ENCODE measurements around the gene MRM2. TPM values are rescaled to one million over a fixed set of nuclear protein-coding genes. Genes with fewer than 3 reads are reported as not detected.

The MRM2 gene
- polyA plus RNA-seq, 1 donor from 2014 or later: 21.4 TPM

- no peaks in the 10 kb centered on the region for H3K9me3 ChIP-seq (ENCODE audit: low read length)
- H3F3A ChIP-seq (ENCODE audit: insufficient read depth, low read length, poor library complexity, severe bottlenecking): no peaks in the 10 kb centered on the region
- H3K36me3 ChIP-seq (ENCODE audit: insufficient read depth, low read length): no peaks in the 10 kb centered on the region
- H3K9me2 ChIP-seq (ENCODE audit: insufficient read depth, low read length): no peaks in the 10 kb centered on the region
- no peaks in the 10 kb centered on the region for H3K79me2 ChIP-seq (replicated peaks; ENCODE audit: insufficient read depth, low read length)
- H2AFZ ChIP-seq (ENCODE audit: low read depth, low read length): no peak overlapping the region
- no peak overlapping the region for H3K9ac ChIP-seq (ENCODE audit: low read length)
- H3K4me3 ChIP-seq (ENCODE audit: low read length): no peak overlapping the region
- TF ChIP-seq POLR2AphosphoS5 (IDR thresholded peaks at IDR 0.05) (no peak), TAF1 (IDR thresholded peaks at IDR 0.05; ENCODE audit: low read depth) (no peak), CTCF (IDR thresholded peaks at IDR 0.05; ENCODE audit: poor library complexity, severe bottlenecking) (no peak), MXI1 (conservative IDR thresholded peaks at IDR 0.05; ENCODE audit: poor library complexity, severe bottlenecking) (no peak), RAD21 (conservative IDR thresholded peaks at IDR 0.05) (no peak), EZH2 (IDR thresholded peaks at IDR 0.05; ENCODE audit: borderline replicate concordance, insufficient read depth, low read length, poor library complexity, severe bottlenecking) (no peak), EP300 (conservative IDR thresholded peaks at IDR 0.05; ENCODE audit: poor library complexity, severe bottlenecking) (no peak), REST (IDR thresholded peaks at IDR 0.05; ENCODE audit: borderline replicate concordance) (no peak), SMC3 (conservative IDR thresholded peaks at IDR 0.05; ENCODE audit: poor library complexity) (no peak)
- H3K4me2 ChIP-seq (ENCODE audit: low read length): no peak overlapping the region
- no peaks in the 10 kb centered on the region for H3K27me3 ChIP-seq (ENCODE audit: insufficient read depth, low read depth, low read length)
- H3K27ac ChIP-seq (ENCODE audit: low read length): no peak overlapping the region
- no peaks in the 10 kb centered on the region for H4K20me1 ChIP-seq (ENCODE audit: insufficient read depth)
These were observed 7.8 kb upstream of the MRM2 start for GRCh38 chr7:2249744-2250323.

- Histone ChIP-seq H3K27ac (ENCODE audit: low read length) (no peak overlapping the region), H4K20me1 (ENCODE audit: insufficient read depth) (no peaks in the 10 kb centered on the region), H3F3A (ENCODE audit: insufficient read depth, low read length, poor library complexity, severe bottlenecking) (no peaks in the 10 kb centered on the region), H3K9me3 (ENCODE audit: low read length) (no peaks in the 10 kb centered on the region), H3K79me2 (replicated peaks; ENCODE audit: insufficient read depth, low read length) (no peaks in the 10 kb centered on the region), H3K27me3 (ENCODE audit: insufficient read depth, low read depth, low read length) (no peaks in the 10 kb centered on the region), H3K9me2 (ENCODE audit: insufficient read depth, low read length) (no peaks in the 10 kb centered on the region), H3K36me3 (ENCODE audit: insufficient read depth, low read length) (no peaks in the 10 kb centered on the region), H3K4me2 (ENCODE audit: low read length) (no peak overlapping the region), H3K4me3 (ENCODE audit: low read length) (no peak overlapping the region), H3K9ac (ENCODE audit: low read length) (no peak overlapping the region), H2AFZ (ENCODE audit: low read depth, low read length) (no peak overlapping the region)
- no peak for TF ChIP-seq POLR2AphosphoS5 (IDR thresholded peaks at IDR 0.05)
- TF ChIP-seq RAD21 (conservative IDR thresholded peaks at IDR 0.05): no peak
- no peak for TF ChIP-seq TAF1 (IDR thresholded peaks at IDR 0.05; ENCODE audit: low read depth)
- TF ChIP-seq EZH2 (IDR thresholded peaks at IDR 0.05; ENCODE audit: borderline replicate concordance, insufficient read depth, low read length, poor library complexity, severe bottlenecking): no peak
- TF ChIP-seq CTCF (IDR thresholded peaks at IDR 0.05; ENCODE audit: poor library complexity, severe bottlenecking): no peak
- no peak for TF ChIP-seq REST (IDR thresholded peaks at IDR 0.05; ENCODE audit: borderline replicate concordance)
- TF ChIP-seq EP300 (conservative IDR thresholded peaks at IDR 0.05; ENCODE audit: poor library complexity, severe bottlenecking): no peak
- no peak for TF ChIP-seq MXI1 (conservative IDR thresholded peaks at IDR 0.05; ENCODE audit: poor library complexity, severe bottlenecking)
- TF ChIP-seq SMC3 (conservative IDR thresholded peaks at IDR 0.05; ENCODE audit: poor library complexity): no peak
These were observed 7.1 kb upstream of the MRM2 start for GRCh38 chr7:2248984-2249694.
